Tibial artery (tissue), 4 donors: ENCODE measurements around the gene RPL32.

Experiments
- DNase-seq, 2 donors: peaks; one replicate each; pipeline ENCODE4 v3.0.0-alpha.2; 2019
- H3K27ac ChIP-seq, 2 donors: fragments of 200-600 bp; sonication (generic) in 1 of 2; 1 replicate in 1 of 2; 2 replicates in 1 of 2; pipeline ENCODE4 v1.5.1; 2018 to 2019; ENCODE audit warnings: mild to moderate bottlenecking in 1 of 2
- H3K27me3 ChIP-seq, 2 donors: fragments of 200-600 bp; sonication (generic) in 1 of 2; one replicate each; pipeline versions ENCODE4 v1.5.1 to v1.6.0; 2016 to 2019
- H3K36me3 ChIP-seq, 3 donors: fragments of 200-600 bp; sonication (generic) in 2 of 3; one replicate each; pipeline ENCODE4 v1.5.1; 2016 to 2019; ENCODE audit warnings: mild to moderate bottlenecking in 2 of 3
- H3K4me1 ChIP-seq, 4 donors: fragments of 200-600 bp; sonication (generic) in 2 of 4; 1 replicate in 3 of 4; 2 replicates in 1 of 4; pipeline ENCODE4 v1.5.1; 2016 to 2019
- H3K4me3 ChIP-seq, 2 donors: fragments of 200-600 bp; sonication (generic) in 1 of 2; 1 replicate in 1 of 2; 2 replicates in 1 of 2; pipeline ENCODE4 v1.5.1; 2018 to 2019; ENCODE audit warnings: mild to moderate bottlenecking in 2 of 2
- H3K9me3 ChIP-seq, 3 donors: fragments of 200-600 bp; sonication (generic) in 1 of 3; one replicate each; pipeline ENCODE4 v1.5.1; 2016 to 2019
- intact Hi-C: fragments of 100-400 bp; cut with DNase I; formaldehyde crosslinking; loops from one replicate; pipeline ENCODE4 v1.15.0; 2023; ENCODE audit warnings: low total_unique reads
- TF ChIP-seq, protein P1 (sequence below), 2 experiments: fragments of 200-600 bp in 1 of 2; fragments of 450-650 bp in 1 of 2; IDR thresholded peaks; one replicate each; pipeline ENCODE4 v1.5.1; 2017 to 2019; ENCODE audit warnings: antibody characterized with exemption in 2 of 2, mild to moderate bottlenecking in 1 of 2, moderate library complexity in 1 of 2

The RPL32 gene

DNA sequence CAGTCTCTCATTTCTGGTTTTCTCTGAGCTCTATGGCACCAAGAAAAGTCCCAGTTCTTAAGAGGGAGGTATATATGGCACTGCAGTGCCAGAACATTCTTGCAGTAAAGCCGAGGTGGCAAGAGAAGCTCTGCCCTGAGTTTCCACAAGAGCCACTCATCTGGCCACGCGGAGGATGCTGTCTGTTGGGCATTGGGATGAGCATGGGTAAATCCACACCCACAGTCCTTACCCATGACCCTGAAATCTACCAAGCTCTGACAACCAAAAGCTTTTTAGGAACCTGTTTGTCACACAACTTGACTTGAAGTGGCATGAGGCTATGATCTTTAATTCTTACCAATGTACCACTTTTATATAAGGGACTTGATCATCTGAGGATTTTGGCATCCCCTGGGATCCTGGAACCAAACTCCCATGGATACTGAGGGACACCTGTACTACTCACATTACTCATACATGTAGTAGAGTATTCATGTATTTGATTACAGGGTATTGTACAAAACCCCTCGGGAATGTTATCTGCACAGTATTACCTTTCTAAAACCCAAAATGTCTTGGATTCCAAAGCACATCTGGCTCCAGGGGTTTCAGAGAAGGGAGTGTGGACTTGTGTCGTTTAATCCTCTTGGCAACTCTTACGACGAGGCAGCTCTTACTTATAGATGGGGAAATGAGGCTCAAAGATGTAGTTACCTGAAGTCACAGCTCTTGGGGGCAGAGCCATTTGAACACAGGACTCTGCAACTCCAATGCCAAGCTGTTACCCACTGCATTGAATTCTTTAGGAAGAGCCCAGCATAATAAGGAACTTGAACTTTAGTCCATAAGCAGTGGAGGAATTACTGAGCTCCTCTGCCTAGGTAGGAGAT, 8.8 kb downstream of the RPL32 start:
- intact Hi-C loops: no loop called here
- Histone ChIP-seq H3K4me1 (peaks cover 0 to 4% (median under 1%) of the 10 kb centered on the region in 4 donors), H3K36me3 (peaks cover 91 to 100% (median 95%) of the 10 kb centered on the region in 3 donors), H3K9me3 (no peaks in the 10 kb centered on the region), H3K27ac (no peak overlapping the region), H3K4me3 (no peak overlapping the region), H3K27me3 (no peaks in the 10 kb centered on the region)
- TF ChIP-seq, protein P1, sequence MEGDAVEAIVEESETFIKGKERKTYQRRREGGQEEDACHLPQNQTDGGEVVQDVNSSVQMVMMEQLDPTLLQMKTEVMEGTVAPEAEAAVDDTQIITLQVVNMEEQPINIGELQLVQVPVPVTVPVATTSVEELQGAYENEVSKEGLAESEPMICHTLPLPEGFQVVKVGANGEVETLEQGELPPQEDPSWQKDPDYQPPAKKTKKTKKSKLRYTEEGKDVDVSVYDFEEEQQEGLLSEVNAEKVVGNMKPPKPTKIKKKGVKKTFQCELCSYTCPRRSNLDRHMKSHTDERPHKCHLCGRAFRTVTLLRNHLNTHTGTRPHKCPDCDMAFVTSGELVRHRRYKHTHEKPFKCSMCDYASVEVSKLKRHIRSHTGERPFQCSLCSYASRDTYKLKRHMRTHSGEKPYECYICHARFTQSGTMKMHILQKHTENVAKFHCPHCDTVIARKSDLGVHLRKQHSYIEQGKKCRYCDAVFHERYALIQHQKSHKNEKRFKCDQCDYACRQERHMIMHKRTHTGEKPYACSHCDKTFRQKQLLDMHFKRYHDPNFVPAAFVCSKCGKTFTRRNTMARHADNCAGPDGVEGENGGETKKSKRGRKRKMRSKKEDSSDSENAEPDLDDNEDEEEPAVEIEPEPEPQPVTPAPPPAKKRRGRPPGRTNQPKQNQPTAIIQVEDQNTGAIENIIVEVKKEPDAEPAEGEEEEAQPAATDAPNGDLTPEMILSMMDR (IDR thresholded peaks at IDR 0.05): no peak
- no peak for DNase-seq

DNA sequence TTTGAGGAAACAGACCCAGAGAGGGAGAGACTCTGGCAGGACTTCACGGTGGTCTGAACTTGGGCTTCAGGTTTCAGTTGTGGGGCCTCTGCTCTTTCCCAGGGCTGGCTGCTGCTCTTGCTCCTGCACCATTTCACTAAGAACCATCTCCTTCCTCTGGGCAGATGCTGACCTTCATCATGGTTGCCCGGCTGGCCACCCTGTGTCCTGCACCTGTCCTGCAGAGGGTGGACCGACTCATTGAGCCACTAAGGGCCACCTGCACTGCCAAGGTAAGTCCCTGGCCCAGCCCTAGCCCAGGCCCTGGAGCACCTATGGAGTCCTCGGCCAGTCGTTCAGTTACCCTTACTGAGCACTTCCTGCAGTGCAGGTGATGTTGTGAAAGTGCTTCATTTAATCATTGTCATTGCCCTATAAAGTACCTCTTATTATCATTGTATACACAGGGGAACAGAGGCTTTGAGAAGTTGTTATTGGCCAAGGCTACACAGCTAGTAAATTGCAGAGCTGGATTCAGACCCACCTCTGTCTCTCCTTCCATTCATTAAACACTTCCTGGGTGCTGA, 10.0 kb downstream of the RPL32 start:
- Histone ChIP-seq H3K9me3 (no peaks in the 10 kb centered on the region), H3K4me1 (no peaks in the 10 kb centered on the region), H3K4me3 (no peak overlapping the region), H3K36me3 (peaks cover 88 to 98% (median 95%) of the 10 kb centered on the region in 3 donors), H3K27ac (no peak overlapping the region), H3K27me3 (no peaks in the 10 kb centered on the region)
- TF ChIP-seq, protein P1 (IDR thresholded peaks at IDR 0.05): no peak
- intact Hi-C loops: no loop called here
- DNase-seq: no peak

DNA sequence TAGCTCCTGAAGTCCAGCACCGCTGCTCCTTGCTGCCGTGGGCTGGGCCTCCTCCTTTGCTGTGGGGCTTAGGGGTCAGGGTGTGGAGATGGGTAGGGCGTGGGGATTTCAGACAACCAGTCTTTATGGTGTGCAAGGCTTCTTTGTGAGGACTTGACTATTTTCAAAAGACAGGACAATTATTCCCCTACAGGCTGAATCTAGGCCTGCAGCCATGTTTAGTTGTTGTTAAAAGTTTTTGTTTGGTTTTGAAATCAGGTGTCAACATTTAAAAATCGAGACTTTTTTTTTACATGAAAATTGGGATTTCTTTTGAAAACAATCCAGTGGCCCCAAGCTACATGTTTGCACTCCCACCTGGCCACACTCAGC, 10.6 kb downstream of the RPL32 start:
- no peak for DNase-seq
- intact Hi-C loops: no loop called here
- no peaks in the 10 kb centered on the region for H3K4me1 ChIP-seq
- no peak overlapping the region for H3K4me3 ChIP-seq
- H3K9me3 ChIP-seq: no peaks in the 10 kb centered on the region
- peaks cover 88 to 98% (median 94%) of the 10 kb centered on the region in 3 donors for H3K36me3 ChIP-seq
- TF ChIP-seq, protein P1 (IDR thresholded peaks at IDR 0.05): peak; percentile 11 to 21
- H3K27me3 ChIP-seq: no peaks in the 10 kb centered on the region
- H3K27ac ChIP-seq: no peak overlapping the region

DNA sequence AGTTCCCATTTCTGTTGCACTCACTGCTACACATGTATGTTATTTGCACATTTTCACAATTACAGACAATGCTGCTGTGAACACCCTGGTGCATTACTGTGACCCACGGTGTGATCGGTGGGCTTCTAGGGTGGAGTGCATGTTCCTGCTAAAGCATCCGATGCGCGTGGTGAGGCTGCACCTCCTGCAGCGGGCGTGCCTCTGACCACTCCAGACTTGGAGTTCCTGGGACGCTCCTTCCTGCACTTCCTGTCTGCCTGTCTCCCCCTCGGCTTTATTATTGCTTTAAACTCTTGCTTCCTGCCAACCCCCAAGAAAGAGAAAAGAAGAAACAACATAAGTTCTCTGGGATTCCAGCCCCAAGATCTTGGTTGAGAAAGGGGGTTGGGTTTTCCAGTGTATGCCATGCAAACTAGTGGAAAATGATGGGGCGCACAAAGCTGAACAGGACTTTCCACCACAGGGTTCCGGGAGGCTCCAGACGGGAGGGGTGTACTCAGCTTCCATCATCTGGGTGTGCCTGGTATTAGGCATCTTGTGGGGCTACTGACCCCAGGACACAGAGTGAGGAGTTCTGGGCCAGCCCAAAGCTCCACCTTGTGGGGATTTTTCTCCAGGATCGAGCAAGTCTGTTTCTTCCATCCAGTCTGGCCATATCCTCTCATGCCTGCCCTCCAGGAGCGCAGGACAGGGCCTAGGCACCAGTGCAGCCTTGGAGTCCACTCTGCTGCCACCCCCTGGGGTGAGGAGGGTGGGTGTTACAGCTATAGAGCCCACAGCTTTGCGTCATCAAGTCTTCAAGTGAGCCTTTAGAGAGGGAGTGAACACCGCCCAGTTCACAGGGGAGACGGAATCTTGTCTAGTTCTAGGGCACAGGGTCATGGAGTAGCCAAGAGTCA, 11.2 kb downstream of the RPL32 start:
- intact Hi-C loops: no loop called here
- TF ChIP-seq, protein P1 (IDR thresholded peaks at IDR 0.05): no peak
- Histone ChIP-seq H3K4me1 (no peaks in the 10 kb centered on the region), H3K4me3 (no peak overlapping the region), H3K36me3 (peaks cover 88 to 98% (median 94%) of the 10 kb centered on the region in 3 donors), H3K27ac (no peak overlapping the region), H3K27me3 (no peaks in the 10 kb centered on the region), H3K9me3 (no peaks in the 10 kb centered on the region)
- no peak for DNase-seq

DNA sequence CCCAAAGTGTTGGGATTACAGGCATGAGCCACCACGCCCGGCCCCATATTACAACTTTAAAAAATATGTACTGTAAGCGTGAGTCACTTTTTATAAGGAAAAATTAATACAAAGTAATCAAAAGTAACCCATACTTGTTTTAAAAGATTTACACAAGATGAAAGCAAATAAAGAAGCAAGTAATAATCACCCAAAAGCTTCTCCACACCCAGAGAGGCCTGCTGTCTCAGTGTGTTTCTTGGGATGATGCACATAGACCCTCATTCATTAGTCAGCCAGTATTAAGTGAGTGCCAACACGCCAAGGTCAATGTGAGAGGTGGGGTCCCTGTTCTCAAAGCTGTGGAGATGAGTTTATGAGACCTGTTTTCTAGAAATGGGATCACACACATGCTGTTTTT, 12.0 kb downstream of the RPL32 start:
- Histone ChIP-seq H3K36me3 (peaks cover 83 to 98% (median 88%) of the 10 kb centered on the region in 3 donors), H3K27ac (no peak overlapping the region), H3K4me3 (no peak overlapping the region), H3K27me3 (no peaks in the 10 kb centered on the region), H3K9me3 (no peaks in the 10 kb centered on the region), H3K4me1 (no peaks in the 10 kb centered on the region)
- DNase-seq: no peak
- intact Hi-C loops: no loop called here
- TF ChIP-seq, protein P1 (IDR thresholded peaks at IDR 0.05): no peak
